ENCODE measurements around the gene CARD10. TPM values are rescaled to one million over a fixed set of nuclear protein-coding genes. Genes with fewer than 3 reads are reported as not detected.
"Not testable (repeated sequence)": the region's sequence is repeated elsewhere in the genome, so short reads cannot be mapped to it uniquely, and the experiment has no call there.

CARD10 gene
- total RNA-seq, 1 donor from 2014 or later = 46.7 TPM

- TF ChIP-seq, protein P1, sequence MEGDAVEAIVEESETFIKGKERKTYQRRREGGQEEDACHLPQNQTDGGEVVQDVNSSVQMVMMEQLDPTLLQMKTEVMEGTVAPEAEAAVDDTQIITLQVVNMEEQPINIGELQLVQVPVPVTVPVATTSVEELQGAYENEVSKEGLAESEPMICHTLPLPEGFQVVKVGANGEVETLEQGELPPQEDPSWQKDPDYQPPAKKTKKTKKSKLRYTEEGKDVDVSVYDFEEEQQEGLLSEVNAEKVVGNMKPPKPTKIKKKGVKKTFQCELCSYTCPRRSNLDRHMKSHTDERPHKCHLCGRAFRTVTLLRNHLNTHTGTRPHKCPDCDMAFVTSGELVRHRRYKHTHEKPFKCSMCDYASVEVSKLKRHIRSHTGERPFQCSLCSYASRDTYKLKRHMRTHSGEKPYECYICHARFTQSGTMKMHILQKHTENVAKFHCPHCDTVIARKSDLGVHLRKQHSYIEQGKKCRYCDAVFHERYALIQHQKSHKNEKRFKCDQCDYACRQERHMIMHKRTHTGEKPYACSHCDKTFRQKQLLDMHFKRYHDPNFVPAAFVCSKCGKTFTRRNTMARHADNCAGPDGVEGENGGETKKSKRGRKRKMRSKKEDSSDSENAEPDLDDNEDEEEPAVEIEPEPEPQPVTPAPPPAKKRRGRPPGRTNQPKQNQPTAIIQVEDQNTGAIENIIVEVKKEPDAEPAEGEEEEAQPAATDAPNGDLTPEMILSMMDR (IDR thresholded peaks at IDR 0.05; ENCODE audit: unreplicated experiment) = no peak
- DNase-seq (ENCODE audit: low spot score, unreplicated experiment) = no peak
- Mint-ChIP-seq H3K36me3 (ENCODE audit: insufficient read depth) (no peaks in the 10 kb centered on the region), H3K27me3 (no peaks in the 10 kb centered on the region), H3K4me1 (ENCODE audit: low read depth) (peaks cover 17% of the 10 kb centered on the region), H3K9me3 (ENCODE audit: low read depth) (no peaks in the 10 kb centered on the region), H3K4me3 (ENCODE audit: low read depth) (no peak overlapping the region), H3K27ac (no peak overlapping the region)
Measured at GRCh38 chr22:37535159-37535558, 15.9 kb upstream of the CARD10 start.

GRCh38 chr22:37534445-37534844 is 15.2 kb upstream of the CARD10 start:
- peak overlapping the region; percentile 18 for H3K27ac Mint-ChIP-seq
- TF ChIP-seq, protein P1 (IDR thresholded peaks at IDR 0.05; ENCODE audit: unreplicated experiment) = no peak
- H3K9me3 Mint-ChIP-seq (ENCODE audit: low read depth) = no peaks in the 10 kb centered on the region
- no peaks in the 10 kb centered on the region for H3K36me3 Mint-ChIP-seq (ENCODE audit: insufficient read depth)
- peaks cover 16% of the 10 kb centered on the region for H3K4me1 Mint-ChIP-seq (ENCODE audit: low read depth)
- DNase-seq (ENCODE audit: low spot score, unreplicated experiment) = no peak
- H3K4me3 Mint-ChIP-seq (ENCODE audit: low read depth) = no peak overlapping the region
- no peaks in the 10 kb centered on the region for H3K27me3 Mint-ChIP-seq

GRCh38 chr22:37533995-37534394 is 14.8 kb upstream of the CARD10 start:
- H3K9me3 Mint-ChIP-seq (ENCODE audit: low read depth) = no peaks in the 10 kb centered on the region
- H3K36me3 Mint-ChIP-seq (ENCODE audit: insufficient read depth) = no peaks in the 10 kb centered on the region
- H3K4me3 Mint-ChIP-seq (ENCODE audit: low read depth) = no peak overlapping the region
- TF ChIP-seq, protein P1 (IDR thresholded peaks at IDR 0.05; ENCODE audit: unreplicated experiment) = no peak
- H3K4me1 Mint-ChIP-seq (ENCODE audit: low read depth) = peaks cover 14% of the 10 kb centered on the region
- no peak for DNase-seq (ENCODE audit: low spot score, unreplicated experiment)
- no peak overlapping the region for H3K27ac Mint-ChIP-seq
- H3K27me3 Mint-ChIP-seq = no peaks in the 10 kb centered on the region

DNA sequence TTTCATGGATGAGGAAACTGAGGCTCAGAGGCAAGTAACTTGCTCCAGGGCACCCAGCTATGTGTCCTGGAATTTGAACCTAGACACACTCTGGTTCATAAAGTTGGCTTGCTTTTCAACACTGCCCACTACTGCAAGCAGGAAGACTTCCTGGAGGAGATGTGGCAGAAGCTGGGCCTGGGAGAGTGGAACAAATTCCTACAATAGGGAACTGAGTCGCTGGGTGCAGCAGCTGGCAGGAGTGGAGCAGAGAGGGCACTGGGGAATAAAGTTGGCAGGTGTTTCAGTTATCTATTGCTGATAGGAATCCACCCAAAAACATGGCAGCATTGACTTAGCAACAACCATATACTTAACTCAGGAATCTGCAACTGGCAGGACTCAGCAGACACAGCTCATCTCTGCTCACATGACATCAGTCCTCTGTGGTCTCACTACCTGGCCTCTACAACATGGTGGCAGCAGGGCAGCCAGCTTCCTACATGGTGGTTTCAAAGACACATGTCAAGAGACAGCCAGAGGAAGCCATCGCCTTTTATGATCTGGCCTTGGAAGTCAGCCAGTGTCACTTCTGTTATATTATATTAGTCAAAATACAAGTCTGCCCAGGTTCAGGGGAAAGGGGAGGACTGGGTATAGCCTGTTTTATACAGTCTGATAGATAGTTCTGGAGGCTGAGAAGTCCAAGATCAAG is 10.6 kb upstream of the CARD10 start:
- no peak overlapping the region for H3K4me3 Mint-ChIP-seq (ENCODE audit: low read depth)

GRCh38 chr22:37527952-37528351 is 8.7 kb upstream of the CARD10 start:
- not testable (repeated sequence) for H3K27ac Mint-ChIP-seq; H3K9me3 Mint-ChIP-seq (ENCODE audit: low read depth); H3K4me1 Mint-ChIP-seq (ENCODE audit: low read depth); H3K36me3 Mint-ChIP-seq (ENCODE audit: insufficient read depth); H3K4me3 Mint-ChIP-seq (ENCODE audit: low read depth); DNase-seq (ENCODE audit: low spot score, unreplicated experiment); H3K27me3 Mint-ChIP-seq

More for the DNA sequence above, 10.6 kb upstream of the CARD10 start:
- H3K4me1 Mint-ChIP-seq (ENCODE audit: low read depth) = peaks cover 9% of the 10 kb centered on the region
- H3K27ac Mint-ChIP-seq = no peak overlapping the region
- H3K9me3 Mint-ChIP-seq (ENCODE audit: low read depth) = no peaks in the 10 kb centered on the region
- no peaks in the 10 kb centered on the region for H3K36me3 Mint-ChIP-seq (ENCODE audit: insufficient read depth)
- no peak for DNase-seq (ENCODE audit: low spot score, unreplicated experiment)
- no peaks in the 10 kb centered on the region for H3K27me3 Mint-ChIP-seq
- TF ChIP-seq, protein P1 (IDR thresholded peaks at IDR 0.05; ENCODE audit: unreplicated experiment) = no peak

DNA sequence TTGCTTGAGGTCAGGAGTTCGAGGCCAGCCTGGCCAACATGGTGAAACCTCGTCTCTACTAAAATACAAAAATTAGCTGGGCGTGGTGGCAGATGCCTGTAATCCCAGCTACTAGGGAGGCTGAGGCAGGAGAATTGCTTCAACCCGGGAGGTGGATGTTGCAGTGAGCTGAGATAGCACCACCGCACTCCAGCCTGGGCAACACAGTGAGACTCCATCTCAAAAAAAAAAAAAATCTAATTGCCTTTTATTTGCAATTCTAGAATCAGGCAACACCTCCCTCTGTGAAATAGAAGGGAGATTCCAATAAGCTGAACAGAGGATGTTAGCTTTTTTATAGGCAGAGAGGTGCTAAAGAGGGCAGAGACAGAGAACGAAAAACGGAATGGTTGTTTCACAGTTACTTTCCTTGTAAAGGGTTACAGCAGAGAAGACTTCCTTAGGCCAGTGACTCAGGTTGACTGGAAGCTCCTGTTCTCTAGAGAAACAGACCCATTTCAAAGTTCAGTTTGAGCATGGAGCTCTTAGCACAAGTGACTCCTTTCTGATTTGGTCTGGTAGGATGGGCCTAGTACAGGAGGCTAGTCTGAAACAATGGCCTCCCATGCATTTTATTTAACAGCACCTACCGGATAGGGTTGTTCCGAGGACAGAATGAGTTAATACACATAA is 8.0 kb upstream of the CARD10 start:
- not testable (repeated sequence) for H3K36me3 Mint-ChIP-seq (ENCODE audit: insufficient read depth); H3K27ac Mint-ChIP-seq

More for the DNA sequence above, 8.0 kb upstream of the CARD10 start:
- H3K4me1 Mint-ChIP-seq (ENCODE audit: low read depth); H3K27me3 Mint-ChIP-seq; H3K9me3 Mint-ChIP-seq (ENCODE audit: low read depth); H3K4me3 Mint-ChIP-seq (ENCODE audit: low read depth); DNase-seq (ENCODE audit: low spot score, unreplicated experiment): not testable (repeated sequence)

Data from progenitor cell of endocrine pancreas (in vitro differentiated cells).